ENCODE results near the gene INMT.

DNA sequence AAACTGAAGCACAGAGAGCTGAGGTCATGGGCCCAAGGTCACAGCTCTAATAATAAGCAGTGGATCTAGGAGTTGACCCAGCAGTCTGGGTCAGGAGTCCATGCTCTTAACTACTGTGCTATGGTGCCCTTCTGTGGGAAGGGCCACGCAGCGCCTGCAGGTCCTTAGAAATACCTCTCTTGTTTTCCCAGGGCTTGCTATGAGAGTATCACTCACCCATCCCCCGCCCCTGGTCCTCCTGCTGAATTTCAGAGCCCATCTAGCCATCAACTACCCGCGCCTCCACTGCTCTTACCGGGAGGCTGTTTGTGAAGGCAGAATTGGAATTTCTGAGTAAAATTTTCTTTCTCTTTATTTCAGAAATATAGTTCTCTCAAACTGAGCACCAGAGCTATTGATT lies 42.4 kb upstream of the INMT start:
- TF ChIP-seq, protein P1, sequence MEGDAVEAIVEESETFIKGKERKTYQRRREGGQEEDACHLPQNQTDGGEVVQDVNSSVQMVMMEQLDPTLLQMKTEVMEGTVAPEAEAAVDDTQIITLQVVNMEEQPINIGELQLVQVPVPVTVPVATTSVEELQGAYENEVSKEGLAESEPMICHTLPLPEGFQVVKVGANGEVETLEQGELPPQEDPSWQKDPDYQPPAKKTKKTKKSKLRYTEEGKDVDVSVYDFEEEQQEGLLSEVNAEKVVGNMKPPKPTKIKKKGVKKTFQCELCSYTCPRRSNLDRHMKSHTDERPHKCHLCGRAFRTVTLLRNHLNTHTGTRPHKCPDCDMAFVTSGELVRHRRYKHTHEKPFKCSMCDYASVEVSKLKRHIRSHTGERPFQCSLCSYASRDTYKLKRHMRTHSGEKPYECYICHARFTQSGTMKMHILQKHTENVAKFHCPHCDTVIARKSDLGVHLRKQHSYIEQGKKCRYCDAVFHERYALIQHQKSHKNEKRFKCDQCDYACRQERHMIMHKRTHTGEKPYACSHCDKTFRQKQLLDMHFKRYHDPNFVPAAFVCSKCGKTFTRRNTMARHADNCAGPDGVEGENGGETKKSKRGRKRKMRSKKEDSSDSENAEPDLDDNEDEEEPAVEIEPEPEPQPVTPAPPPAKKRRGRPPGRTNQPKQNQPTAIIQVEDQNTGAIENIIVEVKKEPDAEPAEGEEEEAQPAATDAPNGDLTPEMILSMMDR (IDR thresholded peaks at IDR 0.05), result no peak
- TF ChIP-seq ZFX (IDR thresholded peaks at IDR 0.05; ENCODE audit: borderline replicate concordance), result no peak
